Loucy (cell line): ENCODE data around the gene TANGO2.

Experiments
- H2AFZ ChIP-seq: fragments of 200-600 bp; sonication (generic); 2 replicates; pipeline ENCODE4 v1.6.0; 2016; ENCODE audit warnings: antibody characterized with exemption, mild to moderate bottlenecking, low read length, moderate library complexity
- H3F3A ChIP-seq: fragments of 200-600 bp; 2 replicates; pipeline ENCODE4 v1.6.0; 2016; ENCODE audit warnings: antibody characterized with exemption, low read depth, mild to moderate bottlenecking
- H3K27me3 ChIP-seq: fragments of 200-600 bp; sonication (generic); 2 replicates; pipeline ENCODE4 v1.6.1; 2014; ENCODE audit warnings: low read length, mild to moderate bottlenecking; ENCODE audit not compliant: insufficient read depth, poor library complexity, severe bottlenecking
- H3K36me3 ChIP-seq: fragments of 200-600 bp; sonication (generic); 2 replicates; pipeline ENCODE4 v1.6.1; 2016; ENCODE audit warnings: low read length; ENCODE audit not compliant: insufficient read depth
- H3K4me1 ChIP-seq: fragments of 200-600 bp; sonication (generic); 2 replicates; pipeline ENCODE4 v1.5.1; 2014; ENCODE audit warnings: low read length, mild to moderate bottlenecking; ENCODE audit not compliant: insufficient read depth, poor library complexity, severe bottlenecking
- H3K4me2 ChIP-seq: fragments of 200-600 bp; sonication (generic); 2 replicates; pipeline ENCODE4 v1.6.0; 2014; ENCODE audit warnings: antibody characterized with exemption, low read length, low read depth, mild to moderate bottlenecking; ENCODE audit not compliant: poor library complexity, severe bottlenecking
- H3K4me3 ChIP-seq: fragments of 200-600 bp; sonication (generic); 2 replicates; pipeline ENCODE4 v1.5.1; 2014; ENCODE audit warnings: low read length, mild to moderate bottlenecking, mixed read lengths; ENCODE audit not compliant: poor library complexity, severe bottlenecking
- H3K79me2 ChIP-seq: fragments of 200-600 bp; sonication (generic); 2 replicates; pipeline ENCODE4 v1.6.1; 2014; ENCODE audit warnings: low read length; ENCODE audit not compliant: insufficient read depth
- H3K9ac ChIP-seq: fragments of 200-600 bp; sonication (generic); 2 replicates; pipeline ENCODE4 v1.6.0; 2014; ENCODE audit warnings: mild to moderate bottlenecking, low read depth, low read length, moderate library complexity; ENCODE audit not compliant: poor library complexity, severe bottlenecking
- H3K9me2 ChIP-seq: fragments of 200-600 bp; sonication (generic); replicated peaks from 2 replicates; pipeline ENCODE4 v1.6.1; 2016; ENCODE audit warnings: low read depth, low read length, mixed read lengths
- H3K9me3 ChIP-seq: fragments of 200-600 bp; sonication (generic); 2 replicates; pipeline ENCODE4 v1.6.1; 2014; ENCODE audit warnings: mild to moderate bottlenecking, antibody characterized with exemption, low read length, low read depth; ENCODE audit not compliant: insufficient read depth
- H4K20me1 ChIP-seq: fragments of 200-600 bp; sonication (generic); 2 replicates; pipeline ENCODE4 v1.6.0; 2014; ENCODE audit warnings: antibody characterized with exemption, low read length, mild to moderate bottlenecking; ENCODE audit not compliant: insufficient read depth, poor library complexity, severe bottlenecking
- EZH2phosphoT487 ChIP-seq: fragments of 200-600 bp; IDR thresholded peaks from 2 replicates; pipeline ENCODE4 v1.6.1; 2018; ENCODE audit warnings: antibody characterized with exemption, mild to moderate bottlenecking, moderate library complexity, borderline replicate concordance
- TF ChIP-seq, protein P1 (sequence below): fragments of 200-600 bp; sonication (generic); conservative IDR thresholded peaks from 2 replicates; pipeline ENCODE4 v1.5.1; 2014; ENCODE audit warnings: mild to moderate bottlenecking, antibody characterized with exemption, low read length

Gene TANGO2

DNA sequence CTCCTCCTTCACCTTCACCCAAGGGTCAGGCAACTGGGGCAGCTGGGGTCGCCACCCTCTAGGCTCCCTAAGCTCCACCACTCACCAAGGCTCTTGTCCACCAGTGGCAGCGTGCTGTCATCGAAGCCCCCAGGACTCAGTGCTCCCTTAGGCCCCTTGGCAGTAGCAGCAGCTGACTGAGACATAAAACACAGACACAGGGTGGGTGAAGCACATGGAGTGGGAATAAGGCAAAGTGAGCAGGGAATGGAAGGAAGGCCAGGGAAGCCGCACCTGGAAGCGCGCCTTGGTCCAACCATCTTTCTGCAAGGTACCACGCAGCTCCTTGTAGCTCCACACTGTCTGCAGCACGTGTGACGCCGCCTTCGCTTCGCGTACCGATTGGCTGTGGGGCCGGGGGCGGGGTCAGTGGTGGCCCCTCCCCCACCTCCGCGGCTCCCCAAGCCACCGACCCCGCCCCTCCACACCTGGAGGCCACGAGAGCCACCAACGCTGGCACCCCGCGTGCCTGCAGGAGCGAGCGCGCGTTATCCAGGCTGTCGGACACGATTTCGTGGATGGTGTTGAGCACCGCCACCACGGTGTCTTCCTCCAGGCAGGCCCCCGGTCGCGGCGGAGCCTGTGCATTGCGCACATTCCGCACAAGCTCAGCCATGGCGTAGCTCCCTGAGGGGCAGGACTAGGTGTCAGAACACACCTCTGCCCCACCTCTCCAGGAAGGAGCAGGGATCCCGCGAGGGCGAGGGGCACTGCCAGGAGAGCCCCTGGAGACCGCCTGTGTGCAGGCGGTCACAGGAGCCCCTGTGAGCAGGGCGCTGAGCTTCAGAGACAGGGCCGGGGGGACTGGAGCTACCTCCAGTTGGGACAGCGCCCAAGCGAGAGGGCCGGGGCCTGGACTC, 48.0 kb upstream of the TANGO2 start:
- no peaks in the 10 kb centered on the region for H3K9me2 ChIP-seq
- H3K79me2 ChIP-seq, result no peaks in the 10 kb centered on the region
- peaks cover 5% of the 10 kb centered on the region for H4K20me1 ChIP-seq
- 0 out of 2 replicates have a peak, but pooled peaks cover 5% of the 10 kb centered on the region for H3F3A ChIP-seq
- TF ChIP-seq, protein P1, sequence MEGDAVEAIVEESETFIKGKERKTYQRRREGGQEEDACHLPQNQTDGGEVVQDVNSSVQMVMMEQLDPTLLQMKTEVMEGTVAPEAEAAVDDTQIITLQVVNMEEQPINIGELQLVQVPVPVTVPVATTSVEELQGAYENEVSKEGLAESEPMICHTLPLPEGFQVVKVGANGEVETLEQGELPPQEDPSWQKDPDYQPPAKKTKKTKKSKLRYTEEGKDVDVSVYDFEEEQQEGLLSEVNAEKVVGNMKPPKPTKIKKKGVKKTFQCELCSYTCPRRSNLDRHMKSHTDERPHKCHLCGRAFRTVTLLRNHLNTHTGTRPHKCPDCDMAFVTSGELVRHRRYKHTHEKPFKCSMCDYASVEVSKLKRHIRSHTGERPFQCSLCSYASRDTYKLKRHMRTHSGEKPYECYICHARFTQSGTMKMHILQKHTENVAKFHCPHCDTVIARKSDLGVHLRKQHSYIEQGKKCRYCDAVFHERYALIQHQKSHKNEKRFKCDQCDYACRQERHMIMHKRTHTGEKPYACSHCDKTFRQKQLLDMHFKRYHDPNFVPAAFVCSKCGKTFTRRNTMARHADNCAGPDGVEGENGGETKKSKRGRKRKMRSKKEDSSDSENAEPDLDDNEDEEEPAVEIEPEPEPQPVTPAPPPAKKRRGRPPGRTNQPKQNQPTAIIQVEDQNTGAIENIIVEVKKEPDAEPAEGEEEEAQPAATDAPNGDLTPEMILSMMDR, result no peak
- TF ChIP-seq EZH2phosphoT487, result no peak
- H3K9ac ChIP-seq, result no peak overlapping the region
- H3K36me3 ChIP-seq, result no peaks in the 10 kb centered on the region; the same call in 1 of the 2 replicates
- no peak overlapping the region for H3K4me2 ChIP-seq
- no peaks in the 10 kb centered on the region for H3K9me3 ChIP-seq
- no peaks in the 10 kb centered on the region for H3K27me3 ChIP-seq
- H3K4me3 ChIP-seq, result no peak overlapping the region
- no peak overlapping the region for H2AFZ ChIP-seq
- H3K4me1 ChIP-seq, result peaks cover 26% of the 10 kb centered on the region

DNA sequence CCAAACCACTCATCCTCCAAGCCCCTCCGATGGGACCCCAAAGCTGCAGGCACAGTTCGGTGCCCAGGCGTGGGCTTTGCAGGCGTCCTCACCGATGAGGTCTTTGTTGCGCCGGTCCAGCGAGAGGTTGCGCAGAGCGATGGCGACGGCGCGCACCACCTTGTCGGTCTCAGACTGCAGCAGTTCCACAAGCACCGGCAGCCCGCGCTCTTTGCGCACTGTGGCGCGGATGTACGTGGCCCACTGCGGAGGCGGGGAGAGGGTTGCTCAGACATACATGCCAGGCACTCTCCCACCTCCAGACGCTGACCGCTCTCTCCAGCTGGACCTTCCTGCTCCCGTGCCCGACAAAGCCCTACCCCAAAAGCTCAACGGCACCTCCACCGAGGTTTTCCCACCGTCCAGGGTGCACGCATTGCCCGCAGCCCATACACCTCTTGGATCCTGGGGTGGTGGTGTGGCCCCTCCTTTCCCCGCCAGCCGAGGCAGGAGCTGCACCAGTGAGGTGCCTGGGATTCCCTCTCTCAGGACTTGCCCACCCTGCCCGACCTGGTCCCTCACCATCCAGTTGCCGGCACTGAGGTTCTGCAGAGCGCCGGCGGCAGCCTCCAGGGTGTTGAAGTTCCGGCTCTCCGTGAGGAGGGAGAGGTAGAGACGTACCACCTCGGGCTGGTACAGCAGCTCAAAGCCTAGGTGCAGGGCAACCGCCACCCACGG, 47.2 kb upstream of the TANGO2 start:
- peak overlapping the region; percentile 78 for H3K4me2 ChIP-seq
- no peak for TF ChIP-seq EZH2phosphoT487
- TF ChIP-seq, protein P1, result no peak

DNA sequence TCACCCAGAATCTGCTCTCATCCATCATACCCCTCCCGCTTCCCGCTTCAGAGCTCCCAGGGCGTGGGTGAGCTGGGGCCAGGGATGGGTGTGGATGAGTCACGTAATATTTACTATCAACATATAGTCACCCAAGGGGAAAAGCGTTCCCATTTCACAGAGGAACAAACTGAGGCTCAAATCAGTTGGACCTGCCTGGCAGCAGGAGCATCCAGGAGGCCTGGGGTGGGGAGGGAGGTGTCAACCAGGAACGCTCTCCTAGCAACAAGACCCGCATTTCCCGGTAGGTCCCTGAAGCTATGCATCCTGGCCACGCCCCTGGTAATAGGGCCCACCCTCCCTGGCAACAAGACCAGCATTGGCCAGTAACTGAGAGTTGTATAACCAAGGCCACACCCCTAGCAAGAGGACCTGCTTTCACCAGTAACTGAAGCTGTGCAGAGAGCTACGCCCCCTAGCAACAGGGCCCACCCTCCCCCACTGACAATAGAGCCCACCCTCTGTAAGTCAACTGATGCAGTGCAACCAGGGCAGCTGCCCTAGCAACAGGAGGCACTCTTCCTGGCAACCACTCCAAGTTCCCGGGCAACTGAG, 46.5 kb upstream of the TANGO2 start:
- Histone ChIP-seq H2AFZ (no peak overlapping the region), H3K4me1 (peaks cover 26% of the 10 kb centered on the region), H4K20me1 (peaks cover 5% of the 10 kb centered on the region), H3K9me2 (no peaks in the 10 kb centered on the region), H3K4me2 (peak overlapping the region; percentile 78), H3K36me3 (no peaks in the 10 kb centered on the region), H3K79me2 (no peaks in the 10 kb centered on the region), H3K27me3 (no peaks in the 10 kb centered on the region), H3K9ac (peak overlapping the region; percentile 70), H3K4me3 (peak overlapping the region; percentile 51), H3F3A (0 out of 2 replicates have a peak, but pooled peaks cover 5% of the 10 kb centered on the region), H3K9me3 (no peaks in the 10 kb centered on the region)
- no peak for TF ChIP-seq EZH2phosphoT487
- TF ChIP-seq, protein P1, result no peak

More for the DNA sequence above, 47.2 kb upstream of the TANGO2 start:
- Histone ChIP-seq H3K4me3 (no peak overlapping the region), H3F3A (0 out of 2 replicates have a peak, but pooled peaks cover 5% of the 10 kb centered on the region), H4K20me1 (peaks cover 5% of the 10 kb centered on the region), H3K4me1 (peaks cover 26% of the 10 kb centered on the region), H3K9me3 (no peaks in the 10 kb centered on the region), H3K9ac (no peak overlapping the region), H3K36me3 (no peaks in the 10 kb centered on the region; the same call in 1 of the 2 replicates), H3K79me2 (no peaks in the 10 kb centered on the region), H3K9me2 (no peaks in the 10 kb centered on the region), H2AFZ (no peak overlapping the region), H3K27me3 (no peaks in the 10 kb centered on the region)
